ENCODE results near the gene SAMD15.

The SAMD15 gene

GRCh38 chr14:77337880-77338279, 39.3 kb upstream of the SAMD15 start:
- Histone ChIP-seq H3K36me3 (ENCODE audit: insufficient read depth, low read length) (peaks cover 38% of the 10 kb centered on the region), H3K27me3 (ENCODE audit: insufficient read depth, low read length, poor library complexity) (no peaks in the 10 kb centered on the region), H3K4me1 (ENCODE audit: insufficient read depth, low read length) (no peaks in the 10 kb centered on the region), H4K20me1 (ENCODE audit: insufficient read depth, low read length) (no peaks in the 10 kb centered on the region), H3K4me2 (ENCODE audit: insufficient read depth, low read length) (no peak overlapping the region), H3K9ac (ENCODE audit: low read depth, low read length) (no peak overlapping the region), H3K79me2 (ENCODE audit: insufficient read depth, low read length) (no peaks in the 10 kb centered on the region), H3K27ac (ENCODE audit: low read length) (no peak overlapping the region), H2AFZ (ENCODE audit: low read depth, low read length) (no peak overlapping the region), H3K4me3 (ENCODE audit: low read depth in 1 of 2, low read length in 2 of 2) (no peak overlapping the region), H3K9me3 (ENCODE audit: insufficient read depth, low read length, severe bottlenecking) (no peaks in the 10 kb centered on the region)
- DNase-seq = no peak
- TF ChIP-seq EZH2 (IDR thresholded peaks at IDR 0.05; ENCODE audit: borderline replicate concordance, low read depth, low read length, severe bottlenecking) = no peak
- TF ChIP-seq CTCF (IDR thresholded peaks at IDR 0.05; ENCODE audit: borderline replicate concordance, extremely low read depth, low read length, poor library complexity, severe bottlenecking) = no peak
- no peak for ATAC-seq (ENCODE audit: insufficient read depth, low read depth)

- Histone ChIP-seq H3K9me3 (ENCODE audit: insufficient read depth, low read length, severe bottlenecking) (no peaks in the 10 kb centered on the region), H2AFZ (ENCODE audit: low read depth, low read length) (no peak overlapping the region), H3K4me2 (ENCODE audit: insufficient read depth, low read length) (no peak overlapping the region), H3K9ac (ENCODE audit: low read depth, low read length) (no peak overlapping the region), H3K79me2 (ENCODE audit: insufficient read depth, low read length) (no peaks in the 10 kb centered on the region), H3K27me3 (ENCODE audit: insufficient read depth, low read length, poor library complexity) (no peaks in the 10 kb centered on the region), H3K36me3 (ENCODE audit: insufficient read depth, low read length) (peaks cover 42% of the 10 kb centered on the region), H3K4me1 (ENCODE audit: insufficient read depth, low read length) (no peaks in the 10 kb centered on the region), H3K27ac (ENCODE audit: low read length) (no peak overlapping the region), H4K20me1 (ENCODE audit: insufficient read depth, low read length) (no peaks in the 10 kb centered on the region), H3K4me3 (ENCODE audit: low read depth in 1 of 2, low read length in 2 of 2) (no peak overlapping the region)
- DNase-seq = no peak
- ATAC-seq (ENCODE audit: insufficient read depth, low read depth) = no peak
- TF ChIP-seq EZH2 (IDR thresholded peaks at IDR 0.05; ENCODE audit: borderline replicate concordance, low read depth, low read length, severe bottlenecking) (no peak), CTCF (IDR thresholded peaks at IDR 0.05; ENCODE audit: borderline replicate concordance, extremely low read depth, low read length, poor library complexity, severe bottlenecking) (no peak)
Observed at GRCh38 chr14:77338302-77338701, 38.9 kb upstream of the SAMD15 start.

- H3K4me3 ChIP-seq (ENCODE audit: low read depth in 1 of 2, low read length in 2 of 2) = no peak overlapping the region
- H3K4me1 ChIP-seq (ENCODE audit: insufficient read depth, low read length) = no peaks in the 10 kb centered on the region
- no peak for ATAC-seq (ENCODE audit: insufficient read depth, low read depth)
- peaks cover 45% of the 10 kb centered on the region for H3K36me3 ChIP-seq (ENCODE audit: insufficient read depth, low read length)
- no peak for TF ChIP-seq EZH2 (IDR thresholded peaks at IDR 0.05; ENCODE audit: borderline replicate concordance, low read depth, low read length, severe bottlenecking)
- TF ChIP-seq CTCF (IDR thresholded peaks at IDR 0.05; ENCODE audit: borderline replicate concordance, extremely low read depth, low read length, poor library complexity, severe bottlenecking) = no peak
- H4K20me1 ChIP-seq (ENCODE audit: insufficient read depth, low read length) = no peaks in the 10 kb centered on the region
- no peak overlapping the region for H2AFZ ChIP-seq (ENCODE audit: low read depth, low read length)
- H3K4me2 ChIP-seq (ENCODE audit: insufficient read depth, low read length) = no peak overlapping the region
- H3K79me2 ChIP-seq (ENCODE audit: insufficient read depth, low read length) = no peaks in the 10 kb centered on the region
- H3K27me3 ChIP-seq (ENCODE audit: insufficient read depth, low read length, poor library complexity) = no peaks in the 10 kb centered on the region
- no peak overlapping the region for H3K27ac ChIP-seq (ENCODE audit: low read length)
- H3K9ac ChIP-seq (ENCODE audit: low read depth, low read length) = no peak overlapping the region
- H3K9me3 ChIP-seq (ENCODE audit: insufficient read depth, low read length, severe bottlenecking) = no peaks in the 10 kb centered on the region
- no peak for DNase-seq
Observed at GRCh38 chr14:77339407-77339806, 37.8 kb upstream of the SAMD15 start.

- peaks cover 47% of the 10 kb centered on the region for H3K36me3 ChIP-seq (ENCODE audit: insufficient read depth, low read length)
- no peaks in the 10 kb centered on the region for H3K79me2 ChIP-seq (ENCODE audit: insufficient read depth, low read length)
- no peak overlapping the region for H3K4me3 ChIP-seq (ENCODE audit: low read depth in 1 of 2, low read length in 2 of 2)
- no peak overlapping the region for H3K27ac ChIP-seq (ENCODE audit: low read length)
- no peak overlapping the region for H3K4me2 ChIP-seq (ENCODE audit: insufficient read depth, low read length)
- no peak for ATAC-seq (ENCODE audit: insufficient read depth, low read depth)
- no peak overlapping the region for H3K9ac ChIP-seq (ENCODE audit: low read depth, low read length)
- H3K4me1 ChIP-seq (ENCODE audit: insufficient read depth, low read length) = no peaks in the 10 kb centered on the region
- TF ChIP-seq CTCF (IDR thresholded peaks at IDR 0.05; ENCODE audit: borderline replicate concordance, extremely low read depth, low read length, poor library complexity, severe bottlenecking) = no peak
- TF ChIP-seq EZH2 (IDR thresholded peaks at IDR 0.05; ENCODE audit: borderline replicate concordance, low read depth, low read length, severe bottlenecking) = no peak
- no peak for DNase-seq
- H3K9me3 ChIP-seq (ENCODE audit: insufficient read depth, low read length, severe bottlenecking) = no peaks in the 10 kb centered on the region
- no peaks in the 10 kb centered on the region for H3K27me3 ChIP-seq (ENCODE audit: insufficient read depth, low read length, poor library complexity)
- no peaks in the 10 kb centered on the region for H4K20me1 ChIP-seq (ENCODE audit: insufficient read depth, low read length)
- no peak overlapping the region for H2AFZ ChIP-seq (ENCODE audit: low read depth, low read length)
Observed at GRCh38 chr14:77340389-77340788, 36.8 kb upstream of the SAMD15 start.

Data from DND-41 (cell line).